Adrenal gland (tissue), 5 donors: Measurements from ENCODE around the gene PRMT5.

ENCODE experiments used
- CTCF ChIP-seq, 6 experiments: fragments of 450-650 bp in 4 of 6; fragments of 200-600 bp in 2 of 6; sonication (generic) in 1 of 6; IDR thresholded peaks; 1 replicate in 5 of 6; 2 replicates in 1 of 6; pipeline versions ENCODE4 v1.5.1 to v1.8.0; 2016 to 2021; ENCODE audit warnings: antibody characterized with exemption in 6 of 6, mild to moderate bottlenecking in 2 of 6, moderate library complexity in 1 of 6
- POLR2A ChIP-seq, 2 donors: fragments of 450-650 bp; IDR thresholded peaks; one replicate each; pipeline ENCODE4 v1.6.1; 2017; ENCODE audit warnings: antibody characterized with exemption in 2 of 2, mild to moderate bottlenecking in 2 of 2, moderate library complexity in 1 of 2
- donor health status: DM: no; HTN: no; CAD: no.

GRCh38 chr14:22887260-22887989 is 41.8 kb downstream of the PRMT5 start:
- TF ChIP-seq CTCF (IDR thresholded peaks at IDR 0.05) (no peak), POLR2A (IDR thresholded peaks at IDR 0.05) (no peak)
